Erythroblast (primary cell): ENCODE data around the gene SLC38A9.

Source experiments
- DNase-seq, 2 experiments: peaks; one replicate each; lab custom pipeline; 2025; lab: John Stamatoyannopoulos, UW
- GATA1 ChIP-seq: IDR thresholded peaks from 2 replicates; pipeline ENCODE4 v1.6.1; 2011; ENCODE audit warnings: low read depth, mild to moderate bottlenecking, control low read depth, low read length, moderate library complexity
- POLR2A ChIP-seq: IDR thresholded peaks from 2 replicates; pipeline ENCODE4 v1.6.1; 2011; ENCODE audit warnings: mild to moderate bottlenecking, low read length

SLC38A9 gene

DNA sequence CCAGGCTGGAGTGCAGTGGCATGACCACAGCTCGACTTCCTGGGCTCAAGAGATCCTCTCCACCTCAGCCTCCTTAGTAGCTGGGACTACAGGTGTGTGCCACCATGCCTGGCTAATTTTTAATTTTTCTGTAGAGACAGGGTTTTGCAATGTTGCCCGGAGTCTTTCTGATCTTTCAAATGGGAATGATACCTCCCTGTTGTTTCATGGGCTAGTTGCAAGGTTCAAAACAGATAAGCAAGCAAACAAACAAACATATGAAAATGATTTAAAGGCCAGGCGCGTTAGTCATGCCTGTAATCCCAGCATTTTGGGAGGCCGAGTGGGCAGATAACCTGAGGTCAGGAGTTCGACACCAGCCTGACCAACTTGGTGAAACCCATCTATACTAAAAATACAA, 132.1 kb downstream of the SLC38A9 start:
- TF ChIP-seq POLR2A (no peak), GATA1 (no peak)
- DNase-seq, result no peak

DNA sequence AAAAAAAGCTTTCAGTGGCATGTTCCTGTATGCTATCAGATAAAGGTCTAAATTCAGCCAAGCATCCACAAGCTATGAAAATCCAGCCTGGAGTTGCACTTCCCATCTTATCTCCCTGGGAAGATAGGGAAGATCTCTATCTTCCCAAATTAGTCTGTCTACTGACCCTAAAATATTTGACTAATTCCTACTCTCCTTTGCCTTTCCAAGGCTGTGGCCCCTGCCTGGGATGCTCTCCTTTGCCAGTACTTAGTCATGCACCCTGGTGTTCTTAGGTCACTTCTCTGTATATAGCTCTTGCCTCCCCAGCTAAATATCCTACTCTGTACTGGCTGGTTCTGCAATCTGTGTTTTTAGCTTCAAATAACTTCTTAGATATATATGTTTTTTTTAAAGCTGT, 133.4 kb downstream of the SLC38A9 start:
- DNase-seq, result no peak
- no peak for TF ChIP-seq POLR2A
- no peak for TF ChIP-seq GATA1

DNA sequence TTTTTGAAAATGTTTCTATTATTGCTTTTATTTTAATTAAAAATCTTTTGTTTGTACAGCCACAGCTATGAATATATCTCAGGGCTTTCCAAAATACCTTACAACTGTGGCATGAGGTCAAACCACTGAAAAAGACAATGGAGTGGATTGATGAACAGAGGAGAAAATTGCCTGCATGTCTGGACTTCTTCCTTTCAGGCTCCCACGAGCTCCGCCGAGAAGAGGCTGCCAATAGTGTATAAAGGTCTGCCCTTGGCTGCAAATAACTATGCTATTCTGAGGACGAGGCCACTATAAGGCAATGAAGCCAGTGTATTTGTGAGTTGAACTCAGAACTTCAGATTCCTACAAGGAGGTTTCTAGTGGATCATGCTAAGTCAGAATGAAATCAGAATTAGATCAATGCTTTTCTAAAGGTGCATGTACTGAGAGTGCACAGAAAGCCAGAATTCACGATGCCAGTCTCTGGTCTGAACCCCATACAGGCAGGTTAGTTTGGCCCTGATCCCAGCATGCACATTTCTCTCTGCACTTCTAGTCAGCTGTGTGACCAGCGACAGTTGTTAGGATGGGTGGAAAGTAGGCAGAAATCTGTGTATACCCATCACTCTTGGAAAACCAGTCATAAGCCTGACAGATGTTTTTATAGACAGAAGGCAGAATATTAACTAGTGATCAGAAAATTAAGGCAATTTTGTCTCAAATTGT, 134.6 kb downstream of the SLC38A9 start:
- DNase-seq, result no peak
- TF ChIP-seq POLR2A, result no peak
- TF ChIP-seq GATA1, result no peak

DNA sequence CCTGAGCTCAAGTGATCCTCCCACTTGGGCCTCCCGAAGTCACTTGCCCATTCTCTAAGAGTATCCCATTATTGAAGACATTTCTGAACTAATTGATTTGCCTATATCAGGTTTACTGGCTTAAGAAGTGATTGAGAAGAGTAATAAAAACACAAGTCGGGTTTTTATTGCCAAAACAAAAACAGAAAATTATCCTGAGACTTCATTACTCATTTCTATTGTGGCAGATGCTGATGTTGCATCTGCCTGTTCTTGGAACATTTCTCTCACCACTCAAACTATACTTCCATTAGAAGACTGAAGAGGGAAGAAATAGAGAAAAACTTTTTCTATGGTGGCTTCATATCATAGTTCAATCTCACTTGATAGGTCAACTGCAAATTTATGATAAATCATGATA, 135.5 kb downstream of the SLC38A9 start:
- DNase-seq, result no peak
- no peak for TF ChIP-seq GATA1
